Stimulated activated CD8-positive, alpha-beta memory T cell treated with anti-CD3 and anti-CD28 coated beads, Interleukin-12 subunit alpha, Interleukin-12 subunit beta, amount 100 ng/mL, for 24 hours (primary cell): ENCODE results near the gene ZNF668.
"Not testable (repeated sequence)": the region's sequence is repeated elsewhere in the genome, so short reads cannot be mapped to it uniquely, and the experiment has no call there.

ENCODE experiments used
- DNase-seq: peaks from one replicate; pipeline ENCODE4 v3.0.0-alpha.2; 2020; ENCODE audit errors: extremely low read depth

Gene ZNF668

DNA sequence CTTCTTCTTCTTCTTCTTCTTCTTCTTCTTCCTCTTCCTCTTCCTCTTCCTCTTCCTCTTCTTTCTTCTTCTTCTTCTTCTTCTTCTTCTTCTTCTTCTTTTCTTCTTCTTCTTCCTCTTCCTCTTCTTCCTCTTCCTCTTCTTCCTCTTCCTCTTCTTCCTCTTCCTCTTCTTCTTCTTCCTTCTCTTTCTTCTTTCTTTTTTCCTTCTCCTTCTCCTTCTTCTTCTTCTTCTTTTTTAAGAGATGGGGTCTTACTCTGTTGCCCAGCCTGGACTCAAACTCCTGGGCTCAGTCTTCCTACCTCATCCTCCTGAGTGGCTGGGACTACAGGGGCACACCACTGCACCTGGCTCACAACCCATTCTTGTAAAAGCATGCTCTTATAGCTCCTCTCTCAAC, 60.7 kb downstream of the ZNF668 start:
- not testable (repeated sequence) for DNase-seq

DNA sequence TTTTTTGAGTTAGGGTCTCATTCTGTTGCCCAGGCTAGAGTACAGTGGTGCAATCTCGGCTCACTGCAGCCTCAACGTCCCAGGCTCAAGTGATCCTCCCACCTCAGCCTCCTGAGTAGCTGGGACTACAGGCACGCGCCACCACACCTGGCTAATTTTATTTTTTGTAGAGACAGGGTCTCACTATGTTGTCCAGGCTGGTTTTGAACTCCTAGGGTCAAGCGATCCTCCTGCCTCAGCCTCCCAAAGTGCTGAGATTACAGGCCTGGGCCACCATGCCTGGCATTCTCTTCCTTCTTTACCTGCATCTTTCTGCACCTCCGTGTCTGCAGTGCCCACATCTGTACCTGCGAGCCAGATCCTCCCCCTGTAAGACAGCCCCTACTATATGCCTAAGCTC, 62.2 kb downstream of the ZNF668 start:
- DNase-seq, result not testable (repeated sequence)
